WTC11 (cell line): ENCODE results near the gene FGF14.

Experiments used
- ARID4B ChIP-seq: sonication (generic); formaldehyde crosslinking; IDR thresholded peaks from 2 replicates; pipeline ENCODE4 v1.8.0; 2023; ENCODE audit warnings: missing genetic modification reagents, mild to moderate bottlenecking, borderline replicate concordance
- CTCF ChIP-seq: fragments of 200-600 bp; IDR thresholded peaks from 2 replicates; pipeline ENCODE4 v1.8.0; 2022; ENCODE audit warnings: antibody characterized with exemption
- IRF2 ChIP-seq: sonication (generic); formaldehyde crosslinking; IDR thresholded peaks from 2 replicates; pipeline ENCODE4 v1.8.0; 2022; ENCODE audit warnings: low read depth, missing genetic modification reagents, borderline replicate concordance
- MAX ChIP-seq: sonication (generic); formaldehyde crosslinking; IDR thresholded peaks from 2 replicates; pipeline ENCODE4 v1.8.0; 2022; ENCODE audit warnings: mild to moderate bottlenecking, missing genetic modification reagents
- NFYB ChIP-seq: sonication (generic); formaldehyde crosslinking; conservative IDR thresholded peaks from 2 replicates; pipeline ENCODE4 v1.8.0; 2022; ENCODE audit warnings: low read depth, missing genetic modification reagents
- RORB ChIP-seq: fragments of 250-450 bp; sonication (Bioruptor Pico); IDR thresholded peaks from 2 replicates; pipeline ENCODE4 v1.9.0; 2021; ENCODE audit warnings: mild to moderate bottlenecking
- TEAD4 ChIP-seq: sonication (generic); formaldehyde crosslinking; IDR thresholded peaks from 2 replicates; pipeline ENCODE4 v1.8.0; 2022; ENCODE audit warnings: mild to moderate bottlenecking, missing genetic modification reagents

- TF ChIP-seq IRF2 (CRISPR knock-in tag) = no peak
- TF ChIP-seq TEAD4 (CRISPR knock-in tag) = no peak
- no peak for TF ChIP-seq NFYB (CRISPR knock-in tag)
- TF ChIP-seq CTCF = no peak
- no peak for TF ChIP-seq MAX (CRISPR knock-in tag)
- no peak for TF ChIP-seq ARID4B (CRISPR knock-in tag)
- TF ChIP-seq RORB (CRISPR knock-in tag) = no peak
These were observed 5.9 kb downstream of the FGF14 start for GRCh38 chr13:102395939-102396338.
